ENCODE data around the gene ZNF780A.

The ZNF780A gene

GRCh38 chr19:40023969-40024368, 66.8 kb downstream of the ZNF780A start:
- Histone ChIP-seq H3K4me2 (ENCODE audit: low read length) (no peak overlapping the region), H3K4me1 (ENCODE audit: low read length) (no peaks in the 10 kb centered on the region), H3K36me3 (replicated peaks; ENCODE audit: low read depth, low read length) (peaks cover 4% of the 10 kb centered on the region), H3K79me2 (ENCODE audit: low read length) (no peaks in the 10 kb centered on the region), H4K20me1 (ENCODE audit: insufficient read depth, low read length) (no peaks in the 10 kb centered on the region), H3K27me3 (ENCODE audit: low read depth, low read length) (no peaks in the 10 kb centered on the region), H2AFZ (ENCODE audit: low read depth, low read length) (no peak overlapping the region), H3K27ac (ENCODE audit: low read length) (no peak overlapping the region), H3K4me3 (ENCODE audit: low read length) (no peak overlapping the region), H3K9ac (ENCODE audit: low read length) (no peak overlapping the region), H3K9me3 (ENCODE audit: insufficient read depth, low read length) (peaks cover 15% of the 10 kb centered on the region; the same call in 1 of the 2 replicates)
- TF ChIP-seq CTCF (IDR thresholded peaks at IDR 0.05; ENCODE audit: low read depth, low read length) = no peak
- no peak for TF ChIP-seq EZH2phosphoT487 (IDR thresholded peaks at IDR 0.05; ENCODE audit: low read depth)

Data from OCI-LY3 (cell line).